SKM-1 treated with dmso at 0.1 percent for 144 hours (cell line): ENCODE measurements around the gene UBAC2.
"Not testable (repeated sequence)": the region's sequence is repeated elsewhere in the genome, so short reads cannot be mapped to it uniquely, and the experiment has no call there.

Source experiments
- DNase-seq: peaks from one replicate; lab custom pipeline; 2025; ENCODE audit not compliant: unreplicated experiment; lab: John Stamatoyannopoulos, UW

The UBAC2 gene

DNA sequence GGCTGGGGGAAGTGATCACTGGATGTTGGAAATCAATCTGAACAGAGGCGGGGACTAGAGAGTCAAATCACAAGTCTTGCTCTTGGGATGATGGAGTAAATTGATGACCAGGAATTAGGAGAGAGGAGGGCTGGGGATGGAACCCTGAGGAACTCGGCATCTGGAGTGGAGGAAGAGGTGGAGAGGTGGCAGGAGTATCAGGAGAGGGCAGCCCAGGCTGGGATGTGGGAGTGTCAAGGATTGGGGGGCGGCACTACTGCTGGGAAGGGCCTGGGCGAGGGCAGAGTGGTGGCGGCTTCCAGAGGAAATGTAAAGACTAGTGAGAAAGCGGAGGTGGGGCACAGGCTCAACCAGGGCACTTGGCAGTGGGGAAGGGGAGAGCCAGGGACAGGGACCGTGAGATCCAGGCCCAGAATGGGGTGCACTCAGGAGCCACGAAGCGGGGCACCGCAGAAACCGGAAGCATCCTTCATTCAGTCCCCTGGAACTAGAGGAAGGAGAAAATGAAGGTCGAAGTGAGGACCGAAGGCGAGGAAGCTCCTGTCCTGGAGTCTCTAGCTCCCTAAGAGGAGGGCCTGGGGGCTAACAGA, 187.8 kb downstream of the UBAC2 start:
- no peak for DNase-seq

DNA sequence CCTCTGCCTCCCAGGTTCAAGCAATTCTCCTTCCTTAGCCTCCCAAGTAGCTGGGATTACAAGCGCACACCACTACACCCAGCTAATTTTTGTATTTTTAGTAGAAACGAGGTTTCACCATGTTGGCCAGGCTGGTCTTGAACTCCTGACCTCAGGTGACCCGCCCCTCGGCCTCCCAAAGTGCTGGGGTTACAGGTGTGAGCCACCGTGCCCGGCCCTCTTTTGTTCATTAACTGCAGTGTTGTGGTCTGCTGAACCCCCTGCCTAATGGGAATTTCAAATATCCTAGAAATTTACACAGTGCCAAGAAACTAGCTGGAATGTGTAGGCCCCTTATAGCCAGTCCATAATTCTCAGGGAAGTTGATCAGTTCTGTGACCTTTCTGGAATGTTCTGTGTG, 188.4 kb downstream of the UBAC2 start:
- not testable (repeated sequence) for DNase-seq

DNA sequence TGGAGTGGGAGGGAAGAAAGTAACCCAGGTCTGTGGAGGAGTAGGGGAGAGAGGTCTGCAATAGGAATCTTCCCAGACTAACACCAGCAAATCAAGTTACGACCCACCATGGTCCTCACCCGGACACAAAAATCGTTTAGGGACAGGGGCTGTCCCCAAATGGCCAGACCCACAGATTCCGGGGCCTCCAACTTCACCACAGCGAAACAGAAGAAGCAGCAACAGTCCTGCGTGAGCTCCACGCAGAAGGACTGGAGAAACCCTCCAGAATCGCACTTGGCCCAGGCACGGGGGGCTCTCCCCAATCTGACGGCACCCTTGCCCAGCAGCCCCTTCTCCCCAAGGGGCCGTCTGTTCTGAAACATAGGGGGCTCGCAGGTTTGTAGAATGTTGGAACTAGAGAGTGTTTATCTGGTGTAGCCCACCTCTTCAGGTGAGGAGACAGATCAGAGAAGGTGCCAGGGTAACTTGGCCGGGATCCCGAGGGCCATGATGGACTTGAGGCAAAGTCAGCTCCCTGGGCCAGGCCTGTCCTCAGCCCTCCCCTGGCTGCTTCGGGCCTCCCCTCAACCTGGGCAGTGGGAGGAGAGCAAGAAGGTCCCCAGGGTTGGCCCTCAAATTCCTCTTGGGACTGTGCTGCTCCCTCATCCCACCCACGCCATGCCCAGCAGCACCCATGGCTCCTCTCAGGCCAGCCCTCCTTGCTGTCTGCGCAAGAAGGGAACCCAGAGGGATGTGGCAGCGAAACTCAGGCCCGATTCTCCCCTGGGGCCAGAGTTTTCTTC, 189.1 kb downstream of the UBAC2 start:
- no peak for DNase-seq

DNA sequence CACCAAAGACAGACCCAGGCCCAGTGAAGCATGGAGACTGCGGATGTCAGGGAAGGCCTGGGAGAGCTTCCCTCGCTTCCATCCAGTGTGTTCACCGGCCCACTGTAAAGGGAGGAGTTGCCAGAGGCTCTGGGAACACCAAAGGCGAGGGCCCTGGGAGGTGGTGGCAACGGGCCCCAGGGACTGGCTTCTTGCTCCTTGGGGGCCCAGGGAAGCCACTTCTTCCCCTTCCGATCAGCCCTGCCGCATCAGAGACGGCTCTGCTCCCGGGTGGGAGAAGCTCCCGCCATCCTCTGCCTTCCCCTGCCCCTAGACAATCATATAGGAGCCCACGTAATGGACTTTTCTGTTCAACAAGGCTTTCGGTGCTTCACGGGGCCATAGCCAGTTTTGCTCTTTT, 189.9 kb downstream of the UBAC2 start:
- DNase-seq: no peak

DNA sequence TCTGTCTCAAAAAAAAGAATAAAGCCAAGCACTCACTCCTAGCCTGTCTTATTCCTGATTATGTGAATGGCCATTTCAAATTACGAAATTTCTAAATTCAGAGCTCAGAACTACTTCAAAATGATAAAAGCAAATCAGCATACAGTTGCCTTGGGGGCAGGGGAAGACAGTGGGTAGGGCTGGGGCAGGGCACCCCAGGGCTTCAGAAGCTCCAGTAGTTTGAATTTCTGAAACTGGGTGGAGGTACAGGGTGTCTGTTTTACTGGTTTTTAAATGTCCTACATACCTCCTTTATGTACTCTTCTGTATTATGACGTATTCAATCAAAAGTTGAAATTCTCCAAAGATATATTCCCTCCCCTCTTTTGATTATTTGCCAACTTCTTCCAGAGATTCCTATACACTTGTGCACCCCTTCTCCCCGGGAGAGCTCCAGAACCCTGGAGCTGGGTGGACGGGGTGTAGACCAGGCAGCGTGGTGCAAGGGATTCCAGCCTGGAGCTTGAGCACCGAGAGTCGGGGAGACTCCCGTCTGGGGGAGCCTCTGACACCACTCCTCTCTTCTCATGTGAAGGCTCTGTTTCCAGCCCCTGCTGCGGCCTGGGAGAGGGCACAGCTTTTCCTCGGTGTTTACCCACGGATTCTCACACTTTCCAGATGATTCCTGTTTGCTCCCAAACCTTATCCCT, 191.3 kb downstream of the UBAC2 start:
- no peak for DNase-seq

DNA sequence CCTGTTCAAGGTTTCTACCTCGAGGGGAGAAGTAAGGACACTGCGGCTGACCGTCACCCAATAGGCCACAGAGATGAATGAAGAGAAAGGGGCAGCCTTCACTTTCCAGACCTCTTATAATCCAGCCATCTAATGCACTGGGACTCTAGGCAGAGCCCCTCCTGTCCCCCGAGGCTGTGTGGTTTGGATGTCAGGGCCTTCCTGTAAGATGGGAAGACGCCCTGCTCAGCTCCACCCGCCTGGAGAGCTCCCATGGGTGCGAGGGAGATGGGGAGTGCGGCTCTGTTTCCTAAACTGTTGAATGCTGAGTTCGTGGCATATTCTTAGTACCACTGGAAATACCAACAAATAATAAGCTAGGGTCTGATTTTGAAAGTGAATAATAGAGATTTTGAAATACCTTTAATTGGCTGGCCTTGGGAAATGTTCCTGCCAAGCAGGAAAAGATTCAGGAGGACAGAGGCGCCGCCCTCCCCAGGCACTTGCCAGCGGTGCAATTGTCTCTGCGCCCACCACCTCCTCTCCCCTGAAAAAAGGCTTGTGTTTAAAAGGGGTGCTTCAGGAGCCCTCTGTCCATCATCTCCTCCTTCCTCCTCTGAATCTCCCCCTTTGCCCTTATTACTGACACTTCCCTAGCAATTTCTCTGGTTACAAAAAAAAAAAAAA, 191.9 kb downstream of the UBAC2 start:
- no peak for DNase-seq

DNA sequence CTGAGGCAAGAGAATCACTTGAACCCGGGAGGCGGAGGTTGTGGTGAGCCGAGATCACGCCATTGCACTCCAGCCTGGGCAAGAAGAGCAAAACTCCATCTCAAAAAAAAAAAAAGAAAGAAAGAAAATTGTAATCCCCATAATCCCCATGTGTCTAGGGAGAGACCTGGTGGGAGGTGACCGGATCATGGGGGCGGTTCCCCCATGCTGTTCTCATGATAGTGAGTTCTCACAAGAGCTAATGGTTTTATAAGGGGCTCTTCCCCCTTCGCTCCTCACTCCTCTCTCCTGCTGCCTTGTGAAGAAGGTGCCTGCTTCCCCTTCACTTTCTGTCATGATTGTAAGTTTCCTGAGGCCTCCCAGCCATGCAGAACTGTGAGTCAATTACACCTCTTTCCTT, 192.7 kb downstream of the UBAC2 start:
- DNase-seq: not testable (repeated sequence)

DNA sequence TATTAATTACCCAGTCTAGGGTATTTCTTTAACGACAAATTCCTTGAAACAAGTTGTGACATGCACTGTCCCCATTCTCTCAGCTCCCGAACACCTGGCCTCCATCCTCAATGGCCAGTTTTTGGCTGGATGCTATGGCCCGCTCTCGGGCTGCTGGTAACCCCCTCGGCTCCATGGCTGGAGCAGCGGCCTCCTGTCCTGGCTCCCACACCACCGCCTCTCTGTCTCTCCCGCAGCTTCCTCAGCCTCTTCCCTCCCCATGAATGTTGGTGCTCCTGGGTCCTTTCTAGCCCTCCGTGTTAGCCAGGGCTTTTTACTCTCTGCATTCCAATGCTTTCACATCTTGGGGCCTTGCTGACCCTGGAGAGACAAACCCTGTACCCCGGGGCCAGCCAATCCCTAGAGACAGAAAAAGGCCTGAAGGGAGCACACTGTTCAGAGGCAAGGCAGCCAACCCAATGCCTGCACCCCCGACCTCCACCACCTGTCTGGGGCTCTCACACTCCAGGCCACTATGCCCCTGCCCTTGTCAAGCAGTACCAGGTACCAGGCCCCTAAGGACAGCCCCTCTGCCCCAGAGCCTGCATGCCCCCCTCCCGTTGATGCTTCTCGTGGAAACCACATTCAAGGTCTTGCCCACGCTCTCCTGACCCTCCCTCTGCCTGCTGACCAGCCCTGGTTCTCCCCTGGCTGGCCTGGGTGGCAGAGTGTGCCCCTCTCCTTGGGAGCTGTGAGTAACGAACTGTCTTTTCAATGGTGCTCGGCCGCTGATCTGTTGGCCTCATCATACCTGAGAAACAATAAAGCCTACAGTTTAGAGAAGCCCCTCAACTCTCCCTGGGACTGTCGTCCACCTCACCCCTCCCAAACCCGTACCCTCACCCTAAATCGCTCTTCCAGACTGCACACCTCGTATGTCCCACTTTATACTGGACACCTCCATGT, 193.4 kb downstream of the UBAC2 start:
- DNase-seq: no peak

DNA sequence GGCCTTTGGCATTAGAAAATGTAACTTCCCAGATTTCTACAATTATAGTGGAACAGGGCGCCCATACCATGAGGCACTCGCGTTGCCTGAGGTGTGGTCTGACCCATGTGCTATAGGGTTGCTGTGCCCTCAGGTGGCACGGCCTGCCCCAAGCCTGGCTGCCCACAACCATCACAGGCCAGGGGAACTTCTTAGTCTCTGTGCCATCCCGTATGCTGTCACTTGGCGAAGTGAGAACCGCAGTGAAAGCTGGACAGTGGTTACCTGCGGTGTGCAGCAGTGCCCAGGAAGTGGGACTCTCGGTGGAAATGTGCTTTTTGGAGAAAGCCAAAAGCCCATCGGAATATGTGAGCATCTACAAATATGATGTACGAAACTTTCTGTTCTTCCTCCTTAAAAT, 194.8 kb downstream of the UBAC2 start:
- DNase-seq: no peak

DNA sequence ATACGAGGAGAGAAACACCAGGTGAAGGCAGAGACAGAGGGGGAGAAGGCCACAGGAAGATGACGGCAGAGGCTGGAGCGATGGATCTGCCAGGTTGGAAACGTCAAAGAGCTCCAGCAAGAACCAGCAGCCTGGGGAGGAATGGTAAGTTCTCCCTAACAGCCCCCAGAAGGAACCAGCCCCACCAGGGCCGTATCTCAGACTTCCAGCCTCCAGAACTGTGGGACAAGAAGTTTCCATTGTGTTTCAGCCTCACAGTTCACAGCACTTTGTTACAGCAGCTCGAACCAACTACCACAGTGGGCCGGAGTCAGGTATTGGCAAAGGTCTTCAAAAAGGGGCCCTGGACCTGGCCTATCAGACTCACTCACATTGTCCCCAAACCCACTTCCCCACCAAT, 195.8 kb downstream of the UBAC2 start:
- DNase-seq: no peak

DNA sequence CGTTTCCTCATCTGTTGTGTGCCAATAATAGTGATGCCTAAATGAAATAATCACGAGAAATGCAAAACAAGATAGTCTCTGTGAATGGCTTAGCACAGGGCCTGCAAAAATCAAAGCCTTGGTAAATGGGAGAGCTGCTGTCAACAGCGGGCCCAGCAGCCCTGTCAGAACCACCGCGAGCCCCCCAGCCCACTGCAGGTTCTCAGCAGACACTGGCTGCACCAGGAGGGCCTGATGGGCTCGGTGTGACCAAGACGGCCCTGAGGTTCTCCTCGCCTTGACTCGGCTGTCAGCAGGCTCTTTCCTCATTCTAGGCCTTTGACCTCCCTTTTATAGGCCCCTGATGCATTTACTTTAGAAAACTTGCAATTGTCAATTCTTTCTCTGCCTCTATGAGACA, 197.4 kb downstream of the UBAC2 start:
- no peak for DNase-seq

DNA sequence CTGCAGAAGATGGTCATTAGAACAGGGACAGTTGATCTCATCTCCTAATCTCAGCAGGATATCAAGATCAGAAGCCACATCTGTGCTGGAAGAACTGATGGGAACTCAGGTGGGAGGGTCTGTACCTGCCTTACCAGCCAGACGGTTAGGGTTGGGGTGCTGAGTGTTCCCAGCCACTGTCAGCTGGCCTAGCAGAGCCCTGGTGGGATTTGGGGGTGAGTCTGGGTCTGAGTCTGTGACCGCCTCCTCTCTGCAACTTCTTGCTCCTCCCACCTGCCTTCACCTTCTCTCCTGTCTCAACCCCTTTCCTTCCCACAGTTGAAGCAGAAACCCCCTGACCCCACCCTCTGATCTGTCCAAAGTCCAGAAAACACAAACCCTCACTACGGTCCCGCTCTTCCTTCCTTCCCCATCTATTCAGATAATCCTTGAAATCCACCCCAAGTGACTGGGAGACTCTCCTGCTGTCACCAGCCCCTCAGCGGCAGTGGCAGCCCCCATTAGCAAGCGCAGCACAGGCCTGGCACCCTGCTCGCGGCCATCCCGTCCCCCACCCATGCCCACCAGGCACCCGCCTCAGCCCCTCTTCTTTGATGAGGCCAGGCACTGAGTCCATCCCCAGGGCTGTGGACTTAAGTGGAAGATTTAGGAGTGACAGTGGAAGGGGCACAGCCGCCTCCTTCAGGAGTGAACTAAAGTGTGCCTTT, 198.4 kb downstream of the UBAC2 start:
- DNase-seq: no peak

DNA sequence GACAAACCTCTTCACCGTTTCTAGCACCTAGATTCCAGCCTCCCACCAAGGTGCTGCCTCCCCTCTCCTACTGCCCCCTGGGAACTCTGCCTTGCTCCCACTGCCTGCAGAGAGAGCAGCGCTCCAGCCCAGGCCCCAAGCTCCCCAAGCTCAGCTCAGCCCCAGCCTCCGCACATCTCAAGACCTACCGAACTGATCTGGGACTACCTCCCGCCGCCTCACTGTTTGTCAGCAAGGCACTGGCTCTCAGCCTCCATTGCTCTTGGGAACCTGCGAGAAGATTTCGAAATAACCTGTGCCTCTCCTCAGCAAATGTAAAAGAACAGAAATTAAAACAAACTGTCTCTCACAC, 198.9 kb downstream of the UBAC2 start:
- no peak for DNase-seq

DNA sequence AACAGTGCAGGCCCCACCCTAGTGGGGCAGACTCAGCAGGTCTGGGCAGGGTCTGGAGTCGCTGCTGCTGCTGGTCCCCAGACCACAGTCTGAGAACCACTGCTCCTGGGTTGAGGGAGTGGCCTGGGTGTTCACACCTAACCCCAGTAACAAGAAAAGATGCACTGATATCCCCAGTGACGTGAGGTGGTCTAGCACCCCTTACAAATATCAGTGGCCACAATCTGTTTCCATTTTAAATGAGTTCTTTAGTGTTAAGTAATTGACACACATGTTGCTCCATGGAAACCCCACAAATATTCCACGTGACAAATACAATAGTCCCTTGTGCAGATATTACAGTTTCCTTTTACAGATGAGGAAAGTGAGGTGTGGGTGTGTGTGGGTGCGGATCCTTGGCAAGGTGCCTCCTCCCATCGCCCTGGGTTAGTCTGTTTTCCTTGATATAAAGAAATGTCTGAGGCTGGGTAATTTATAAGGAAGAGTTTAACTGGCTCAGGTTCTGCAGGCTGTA, 202.9 kb downstream of the UBAC2 start:
- no peak for DNase-seq

DNA sequence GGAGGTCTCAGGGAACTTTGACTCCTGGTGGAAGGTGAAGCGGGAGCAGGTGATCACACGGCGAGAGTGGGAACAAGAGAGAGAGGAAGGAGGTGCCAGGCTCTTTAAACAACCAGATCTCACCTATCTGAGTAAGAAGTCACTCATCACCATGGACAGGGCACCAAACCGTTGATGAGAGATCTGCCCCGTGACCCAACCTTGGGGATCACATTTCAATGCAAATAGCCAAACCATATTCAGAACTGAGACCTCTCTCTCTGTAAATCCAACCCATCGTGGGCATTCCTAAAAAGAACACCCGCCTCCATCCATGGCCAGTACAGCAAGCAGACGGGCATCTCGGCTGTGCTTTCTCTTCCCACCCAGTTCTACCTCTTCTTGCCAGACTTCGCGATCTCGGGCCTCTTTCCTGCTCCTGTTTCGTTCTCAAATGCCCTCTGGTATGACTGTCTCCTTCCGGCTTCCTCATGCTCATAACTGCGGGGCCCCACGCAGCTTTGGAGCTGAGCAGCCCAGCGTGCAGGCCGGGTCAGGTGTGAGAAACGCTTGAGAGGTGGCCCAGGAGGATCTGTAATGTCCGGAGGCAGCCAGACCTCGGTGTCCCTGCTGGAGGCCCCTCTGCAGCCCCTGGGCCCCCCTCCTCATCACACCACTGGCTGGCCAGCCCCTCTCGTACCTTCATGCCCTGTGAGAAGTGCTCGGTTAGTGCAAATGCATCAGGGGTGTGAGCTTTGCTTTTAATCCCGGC, 203.5 kb downstream of the UBAC2 start:
- no peak for DNase-seq

DNA sequence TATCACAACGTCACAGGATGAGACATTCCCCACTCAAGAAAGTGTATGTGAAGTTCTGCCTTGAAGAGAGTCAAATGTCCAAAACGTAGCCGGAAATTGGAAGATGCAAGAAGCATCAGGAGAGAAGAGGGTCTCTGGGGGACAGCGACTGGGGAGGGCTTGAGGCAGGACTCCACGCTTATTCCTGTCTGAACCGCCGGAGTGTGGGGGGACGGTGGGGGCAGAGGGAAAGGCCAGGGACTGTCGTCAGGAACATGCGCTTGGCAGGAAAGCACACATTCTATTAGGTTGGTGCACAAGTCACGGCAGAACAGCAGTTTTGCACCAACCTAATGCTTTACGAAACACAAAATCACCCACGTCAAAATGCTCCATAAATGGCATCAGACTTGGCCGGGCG, 205.3 kb downstream of the UBAC2 start:
- DNase-seq: no peak

DNA sequence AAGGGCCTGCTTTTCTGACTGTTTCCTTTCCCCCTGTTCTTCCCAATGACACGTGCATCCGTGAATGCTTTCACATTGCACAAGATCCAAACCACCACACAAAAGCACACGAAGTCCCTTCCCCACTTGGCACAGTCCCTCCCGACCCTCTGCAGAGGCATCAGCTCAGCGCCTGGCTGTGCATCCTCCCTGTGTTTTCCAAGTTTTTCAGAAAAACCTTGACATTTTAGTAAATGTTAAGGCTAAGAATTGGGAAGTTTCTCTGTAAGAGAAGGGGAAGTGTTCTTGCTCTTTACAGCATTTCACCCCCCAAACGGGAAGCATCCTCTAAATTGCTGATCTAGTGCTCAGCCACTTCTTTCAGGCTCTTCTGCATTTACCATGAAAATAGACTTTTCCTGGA, 206.1 kb downstream of the UBAC2 start:
- peak; percentile 76 for DNase-seq

DNA sequence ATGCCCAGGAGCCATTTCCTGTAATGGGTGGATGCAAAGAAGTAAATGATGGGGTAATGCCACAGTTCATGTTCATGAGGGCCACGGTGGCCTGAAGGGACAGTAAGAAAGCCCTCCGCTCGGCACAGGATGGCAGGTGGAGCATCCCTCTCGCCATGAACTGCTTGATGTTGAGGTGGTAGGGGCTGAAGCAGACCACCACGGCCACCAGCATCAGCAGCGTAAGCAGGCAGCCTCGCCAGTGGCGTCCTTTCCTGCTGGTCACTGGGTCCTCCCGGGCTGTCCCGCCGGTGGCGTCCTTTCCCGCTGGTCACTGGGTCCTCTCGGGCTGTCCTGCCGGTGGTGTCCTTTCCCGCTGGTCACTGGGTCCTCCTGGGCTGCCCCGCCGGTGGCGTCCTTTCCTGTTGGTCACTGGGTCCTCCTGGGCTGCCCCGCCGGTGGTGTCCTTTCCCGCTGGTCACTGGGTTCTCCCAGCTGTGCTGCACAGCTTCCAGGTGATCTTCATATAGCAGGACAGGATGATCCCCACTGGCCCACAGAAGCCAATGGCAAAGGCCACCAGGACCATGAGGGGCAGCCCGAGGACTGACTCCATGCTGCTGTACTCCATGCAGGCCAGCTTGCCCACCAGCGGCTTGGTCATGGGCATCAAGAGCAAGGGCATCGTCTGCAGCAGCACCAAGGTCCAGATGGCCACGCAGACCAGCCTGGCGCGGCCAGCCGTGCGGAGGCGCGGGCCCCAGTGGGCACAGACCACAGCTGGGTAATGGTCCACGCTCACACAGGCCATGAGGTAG, 207.4 kb downstream of the UBAC2 start:
- DNase-seq: no peak

DNA sequence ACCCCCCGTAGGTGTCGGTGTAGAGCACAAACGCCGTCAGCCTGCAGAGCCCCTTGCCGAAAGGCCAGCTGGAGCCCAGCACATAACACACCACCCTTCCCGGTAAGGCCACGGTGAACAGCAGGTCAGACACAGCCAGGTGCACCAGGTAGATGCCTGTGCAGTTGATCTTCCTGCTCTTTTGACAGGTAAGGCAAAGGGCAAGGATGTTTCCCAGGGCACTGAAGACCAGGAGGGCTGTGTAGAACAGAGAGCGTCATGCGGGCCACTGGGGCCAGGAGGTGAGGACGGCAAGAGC, 208.0 kb downstream of the UBAC2 start:
- no peak for DNase-seq
